HG02759 (cell line): Measurements from ENCODE around the gene FKBP1A.

Experiments used
- ATAC-seq: cut with Tn5 transposase; IDR thresholded peaks from one replicate; pipeline ENCODE4 v1.9.1; 2021; ENCODE audit warnings: mild to moderate bottlenecking, moderate library complexity; ENCODE audit not compliant: unreplicated experiment

Gene FKBP1A

GRCh38 chr20:1321654-1321939 is 71.3 kb downstream of the FKBP1A start:
- no peak for ATAC-seq

GRCh38 chr20:1320902-1321653 is 71.8 kb downstream of the FKBP1A start:
- ATAC-seq: no peak

GRCh38 chr20:1320016-1320415 is 72.8 kb downstream of the FKBP1A start:
- ATAC-seq: no peak

- no peak for ATAC-seq
Observed at GRCh38 chr20:1319462-1319861, 73.4 kb downstream of the FKBP1A start.

GRCh38 chr20:1319051-1319450 is 73.8 kb downstream of the FKBP1A start:
- no peak for ATAC-seq
